Measurements from ENCODE around the gene RAB37.

GRCh38 chr17:74759243-74759801 lies 22.3 kb downstream of the RAB37 start:
- TF ChIP-seq CTCF (IDR thresholded peaks at IDR 0.05), result no peak
- no peak for TF ChIP-seq POLR2A (IDR thresholded peaks at IDR 0.05)

Data from testis (tissue), 2 donors.